Suprapubic skin (tissue), 3 donors: ENCODE measurements around the gene SNRPA1.

Source experiments
- CTCF ChIP-seq, 2 donors: fragments of 200-600 bp in 1 of 2; fragments of 450-650 bp in 1 of 2; sonication (generic) in 1 of 2; IDR thresholded peaks; one replicate each; pipeline ENCODE4 v1.5.1; 2016 to 2019; ENCODE audit warnings: antibody characterized with exemption in 2 of 2, mild to moderate bottlenecking in 1 of 2, moderate library complexity in 1 of 2
- EP300 ChIP-seq: sonication (generic); formaldehyde crosslinking; IDR thresholded peaks from one replicate; pipeline ENCODE4 v1.6.1; 2017; ENCODE audit warnings: antibody characterized with exemption
- POLR2A ChIP-seq, 2 donors: fragments of 450-650 bp; IDR thresholded peaks; one replicate each; pipeline ENCODE4 v1.6.1; 2017; ENCODE audit warnings: antibody characterized with exemption in 2 of 2, mild to moderate bottlenecking in 2 of 2, moderate library complexity in 2 of 2

- TF ChIP-seq CTCF (IDR thresholded peaks at IDR 0.05) (no peak), POLR2A (IDR thresholded peaks at IDR 0.05) (no peak), EP300 (no peak)
Observed at GRCh38 chr15:101250873-101251829, 43.9 kb downstream of the SNRPA1 start.
